K562 treated with DMSO at 1 percent for 4 hours (cell line): ENCODE results near the gene FMR1NB. TPM values are rescaled to one million over a fixed set of nuclear protein-coding genes. Genes with fewer than 3 reads are reported as not detected.

Experiments used
- total RNA-seq: library from RNA; unstranded; fragments of 300-600 nt; gene quantifications from 2 replicates; pipeline ENCODE4 v1.2.3, GENCODE V29; 2022; ENCODE audit not compliant: insufficient read depth

The FMR1NB gene
- 3.2 and 8.4 TPM in 2 replicates for total RNA-seq

GRCh38 chrX:147981038-147981752 is at the start of gene FMR1NB:
FMR1NB (plus strand) TSS chrX:147981337; CDS start chrX:147981403, 66 bp downstream.

Other genes starting within 250 kb of the FMR1NB start
- gene FMR1, start 69.4 kb upstream of the FMR1NB start, total RNA-seq, result 7.1 and 14.0 TPM in 2 replicates